ENCODE results near the gene STAMBPL1.

- TF ChIP-seq CTCF (IDR thresholded peaks at IDR 0.05; ENCODE audit: extremely low read depth in 1 of 2, insufficient read depth in 1 of 2, low read depth in 1 of 2, low read length in 2 of 2) (no peak), POLR2AphosphoS5 (IDR thresholded peaks at IDR 0.05; ENCODE audit: insufficient read depth, low read depth, low read length) (no peak), FOS (IDR thresholded peaks at IDR 0.05; ENCODE audit: borderline replicate concordance, insufficient read depth, low read length) (no peak), POLR2A (IDR thresholded peaks at IDR 0.05; ENCODE audit: low read depth, low read length) (no peak), MAX (IDR thresholded peaks at IDR 0.05; ENCODE audit: insufficient read depth, insufficient read length) (no peak), EZH2 (IDR thresholded peaks at IDR 0.05; ENCODE audit: borderline replicate concordance, low read depth, low read length, severe bottlenecking) (no peak), GATA2 (IDR thresholded peaks at IDR 0.05; ENCODE audit: insufficient read depth, insufficient read length, low read depth, low read length) (no peak), MYC (IDR thresholded peaks at IDR 0.05; ENCODE audit: low read depth, low read length) (no peak)
Observed at GRCh38 chr10:88883448-88883809, 3.4 kb downstream of the STAMBPL1 start.

Measured in endothelial cell of umbilical vein (primary cell).